ENCODE data around the gene PLCL1.

Gene PLCL1

DNA sequence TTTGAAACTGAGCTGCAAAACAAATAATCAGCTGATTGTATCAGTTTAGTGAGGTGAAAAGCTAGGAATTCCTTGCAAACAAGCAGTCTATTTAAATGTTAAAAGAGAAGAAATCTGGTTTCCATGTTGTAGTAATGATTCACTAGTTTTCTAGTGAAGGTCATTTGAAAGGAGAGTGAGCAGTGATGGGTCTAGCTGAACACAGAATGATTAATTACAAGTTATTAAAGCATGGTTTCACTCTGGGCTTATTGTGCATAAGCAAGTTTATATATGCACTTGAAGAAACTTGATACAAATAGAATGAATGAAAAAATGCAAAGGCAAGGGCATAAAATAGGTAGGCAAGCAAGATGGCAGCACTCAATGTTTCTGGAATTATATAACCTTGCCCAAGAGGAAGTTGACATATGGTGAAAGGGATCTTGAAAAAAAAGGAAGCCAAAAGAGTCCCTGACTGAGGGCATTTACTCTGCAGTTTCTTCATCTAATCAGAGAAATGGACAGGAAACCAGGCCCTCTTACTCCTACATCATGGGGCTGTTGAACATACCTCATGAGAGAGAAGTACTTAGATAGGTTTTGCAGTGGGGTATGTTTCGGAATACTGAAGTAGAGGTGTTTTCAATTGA is 53.2 kb downstream of the PLCL1 start:
- no peak for DNase-seq (ENCODE audit: low read depth)

DNA sequence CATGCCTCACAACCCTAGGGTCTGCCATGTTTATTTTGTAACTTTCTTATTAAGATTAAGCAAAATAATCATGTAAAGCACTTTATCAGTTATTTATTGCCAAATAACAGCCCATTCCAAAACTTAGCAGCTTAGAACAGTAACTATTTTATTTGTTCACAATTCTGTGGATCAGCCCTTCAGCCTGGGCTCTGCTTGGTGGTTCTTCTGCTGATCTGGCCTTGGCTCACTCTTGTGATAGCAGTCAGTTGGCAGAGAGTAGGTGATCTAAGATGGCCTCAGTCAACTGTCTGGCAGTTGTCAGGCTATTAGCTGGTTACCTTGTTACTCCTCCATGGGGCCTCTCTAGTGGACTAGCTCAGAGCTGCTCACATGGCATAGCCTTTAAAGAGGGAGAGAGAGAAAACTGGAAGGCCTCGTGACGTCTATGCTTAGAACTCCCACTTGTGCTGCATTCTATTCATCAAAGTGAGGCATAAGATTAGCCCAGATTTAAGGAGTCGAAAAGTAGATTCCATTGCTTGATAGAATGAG is 54.3 kb downstream of the PLCL1 start:
- DNase-seq (ENCODE audit: low read depth) = no peak

DNA sequence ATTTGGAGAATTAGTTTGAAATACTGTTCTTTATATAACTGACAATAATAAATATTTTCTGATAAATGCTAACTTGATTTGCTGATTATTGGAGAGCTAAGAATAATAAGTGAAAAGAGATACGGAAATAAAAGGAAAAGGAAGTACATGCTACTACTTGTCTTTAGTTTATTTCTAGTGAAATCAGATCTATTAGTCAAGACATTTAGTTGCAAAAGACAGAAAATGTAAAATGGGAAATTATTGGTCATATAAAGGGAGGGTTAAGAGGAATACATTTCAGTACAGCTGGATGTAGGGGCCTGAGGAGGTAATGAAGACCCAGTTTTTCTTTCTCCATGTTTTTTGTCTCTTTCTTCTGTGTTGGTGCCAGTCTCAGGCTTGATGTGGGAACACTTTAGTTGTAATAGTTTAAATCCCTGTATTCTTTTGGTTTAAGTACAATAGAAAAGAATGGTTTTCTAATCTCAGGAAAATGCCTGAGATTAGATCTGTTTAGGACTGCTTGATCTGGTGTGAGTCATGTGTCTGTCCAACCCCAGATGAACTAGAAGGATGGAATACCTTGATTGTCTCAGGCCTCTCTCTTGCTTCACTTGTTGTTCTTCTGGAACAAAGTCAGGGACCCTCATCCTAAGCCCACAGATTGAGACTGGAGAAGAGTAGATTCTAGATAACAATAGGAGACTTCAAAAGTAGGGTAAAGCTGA is 58.0 kb downstream of the PLCL1 start:
- no peak for DNase-seq (ENCODE audit: low read depth)

DNA sequence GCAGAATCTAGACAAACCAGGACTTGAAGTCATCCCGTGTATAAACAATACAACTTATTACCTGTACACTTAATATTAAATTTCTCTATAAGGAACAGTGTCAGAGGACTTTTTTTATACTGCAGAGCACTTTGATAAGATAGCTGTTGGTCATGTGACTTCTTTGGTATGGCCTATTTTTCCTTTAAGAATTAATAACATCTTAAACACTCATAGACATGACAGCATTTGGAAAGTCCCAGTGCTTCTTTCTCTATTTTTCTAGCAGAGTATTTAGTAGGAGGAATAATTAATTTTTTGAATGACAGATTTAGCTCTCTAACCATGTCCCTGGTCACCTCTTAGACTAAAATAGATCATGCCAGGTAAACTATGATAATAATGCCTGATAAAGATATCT is 59.4 kb downstream of the PLCL1 start:
- DNase-seq (ENCODE audit: low read depth) = no peak

DNA sequence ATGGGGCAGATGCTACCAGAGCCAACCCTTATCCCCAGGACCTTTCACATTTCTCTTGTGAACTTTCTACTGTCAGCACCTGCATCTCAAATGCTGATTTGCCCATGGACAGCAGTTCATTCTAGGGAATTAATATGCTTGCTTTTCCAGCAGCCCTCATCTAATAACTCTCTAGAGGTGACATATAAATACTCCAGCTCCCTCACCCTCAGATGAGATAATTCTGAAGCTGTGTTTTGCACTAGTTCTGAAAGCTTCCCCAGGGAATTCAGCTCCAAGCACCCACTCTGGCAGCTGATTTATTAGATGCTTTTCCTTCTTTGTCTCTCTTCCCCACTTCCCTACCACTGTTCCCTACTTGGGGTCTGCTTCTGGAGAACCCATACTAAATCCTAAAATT is 62.1 kb downstream of the PLCL1 start:
- no peak for DNase-seq (ENCODE audit: low read depth)

DNA sequence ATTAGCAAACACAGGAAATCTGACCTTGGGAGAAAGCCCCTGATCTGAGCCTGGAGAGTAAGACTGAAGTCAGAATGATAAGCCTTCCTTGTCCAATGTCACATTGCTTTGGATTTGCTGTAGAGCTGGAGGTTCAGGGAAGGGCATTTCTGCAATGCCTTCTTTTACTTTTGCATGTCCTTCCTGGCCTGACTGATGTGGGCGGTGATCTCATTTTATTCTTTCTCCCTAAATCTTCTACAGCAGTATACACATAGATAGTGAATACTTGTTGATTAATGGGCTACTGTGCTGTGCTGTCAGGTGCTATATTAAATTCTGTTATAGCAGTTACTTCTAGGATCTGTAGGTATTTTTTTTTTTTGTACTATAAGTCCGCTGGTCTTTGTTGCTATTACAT is 62.6 kb downstream of the PLCL1 start:
- DNase-seq (ENCODE audit: low read depth) = no peak

DNA sequence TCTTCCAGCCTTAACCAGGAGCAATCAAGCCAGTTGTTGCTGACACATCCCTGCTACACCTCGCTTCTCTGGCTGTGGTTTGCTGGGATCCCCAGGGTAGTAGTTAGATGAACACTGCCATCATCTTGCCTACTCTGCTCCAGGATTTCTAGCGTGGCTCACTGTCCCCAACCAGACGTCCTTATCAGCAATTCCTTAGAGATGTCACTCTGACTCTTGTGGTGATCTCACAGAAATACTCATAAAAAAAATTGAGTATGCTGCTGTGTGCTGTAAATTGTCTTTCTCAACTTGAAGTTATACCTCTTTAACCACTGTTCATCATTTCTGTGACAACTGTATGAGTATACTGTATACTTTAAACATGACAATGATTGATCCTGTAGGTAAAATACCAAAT is 63.2 kb downstream of the PLCL1 start:
- no peak for DNase-seq (ENCODE audit: low read depth)

DNA sequence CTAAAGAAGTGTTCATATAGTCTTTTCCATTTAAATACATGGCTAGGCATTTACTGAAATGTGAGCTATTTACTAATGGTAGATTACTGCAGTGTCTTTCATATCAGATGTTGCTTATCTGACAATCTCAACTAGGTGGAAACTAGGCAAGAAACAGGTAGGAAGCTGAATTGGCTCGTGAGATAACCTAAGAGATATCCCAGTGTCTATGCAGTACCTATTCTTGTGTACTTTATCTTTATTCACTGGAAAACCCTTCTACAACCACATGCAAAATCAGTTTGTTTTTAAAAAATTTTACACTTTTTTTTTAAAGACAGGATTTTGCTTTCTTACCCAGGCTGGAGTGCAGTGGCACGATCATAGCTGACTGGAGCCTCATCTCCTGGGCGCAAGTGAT is 63.8 kb downstream of the PLCL1 start:
- DNase-seq (ENCODE audit: low read depth) = no peak

DNA sequence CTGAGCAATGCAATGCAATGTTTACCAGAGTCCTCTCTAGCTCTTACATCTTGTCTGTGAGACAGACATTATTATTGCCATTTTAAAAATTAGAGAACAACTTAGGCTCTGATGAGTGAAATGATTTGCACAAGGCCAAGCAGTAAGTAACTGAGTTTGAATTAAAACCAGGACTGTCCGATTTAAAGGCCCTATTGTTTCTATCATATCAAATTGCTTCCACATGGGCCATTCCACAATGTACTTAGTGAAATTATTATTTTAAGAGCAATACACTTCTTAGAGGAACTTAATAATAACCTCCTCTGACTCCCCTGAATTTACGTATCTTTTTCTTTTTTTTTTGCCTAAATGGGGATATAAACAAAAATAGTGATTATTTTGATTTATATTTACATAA is 64.6 kb downstream of the PLCL1 start:
- DNase-seq (ENCODE audit: low read depth) = no peak

DNA sequence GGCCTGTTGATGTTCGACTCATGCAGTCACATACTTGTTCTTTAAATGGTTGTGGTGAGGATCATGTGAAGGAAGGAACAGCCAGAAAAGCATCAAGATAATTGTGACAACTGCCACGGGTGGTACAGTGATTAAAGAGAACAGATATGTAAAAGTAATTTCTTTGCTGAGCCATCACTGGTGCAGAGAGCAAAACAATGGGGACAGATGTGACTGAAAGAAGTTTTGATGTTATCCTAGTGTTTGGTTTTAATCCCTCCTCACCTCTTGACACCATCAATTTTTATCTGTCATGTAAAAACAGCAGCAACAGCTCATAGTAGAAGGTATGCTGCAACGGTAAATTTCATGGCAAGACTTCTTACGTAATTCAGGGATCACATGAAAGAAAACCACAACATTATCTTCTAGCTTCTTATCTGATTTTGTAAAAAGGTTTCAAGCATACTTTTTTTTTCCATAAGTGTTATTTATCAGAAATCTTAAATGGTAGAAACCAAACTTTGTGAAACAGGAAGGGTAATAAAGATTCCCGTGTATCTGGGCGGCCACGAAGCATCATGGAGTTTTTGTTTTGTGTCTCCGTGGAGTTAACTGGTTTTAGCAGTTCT is 65.2 kb downstream of the PLCL1 start:
- DNase-seq (ENCODE audit: low read depth) = no peak

DNA sequence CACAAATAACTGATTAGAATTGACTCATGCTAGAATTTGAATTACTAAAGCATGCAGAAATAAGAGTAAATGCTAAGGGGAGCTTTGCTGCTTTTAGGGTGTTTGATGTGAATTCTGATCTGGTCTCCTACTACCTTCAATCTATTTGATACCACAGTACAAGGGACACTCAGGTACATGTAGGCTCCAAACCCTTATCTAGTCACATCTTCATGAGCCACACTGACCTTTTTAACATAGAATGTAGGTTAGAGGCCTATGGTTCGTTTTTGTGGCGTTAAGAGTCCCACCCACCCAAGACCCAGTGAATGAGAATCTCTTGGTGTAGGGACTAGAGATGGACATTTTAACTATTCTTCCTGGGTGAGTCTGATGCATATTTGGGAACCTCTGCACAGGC is 65.7 kb downstream of the PLCL1 start:
- no peak for DNase-seq (ENCODE audit: low read depth)

DNA sequence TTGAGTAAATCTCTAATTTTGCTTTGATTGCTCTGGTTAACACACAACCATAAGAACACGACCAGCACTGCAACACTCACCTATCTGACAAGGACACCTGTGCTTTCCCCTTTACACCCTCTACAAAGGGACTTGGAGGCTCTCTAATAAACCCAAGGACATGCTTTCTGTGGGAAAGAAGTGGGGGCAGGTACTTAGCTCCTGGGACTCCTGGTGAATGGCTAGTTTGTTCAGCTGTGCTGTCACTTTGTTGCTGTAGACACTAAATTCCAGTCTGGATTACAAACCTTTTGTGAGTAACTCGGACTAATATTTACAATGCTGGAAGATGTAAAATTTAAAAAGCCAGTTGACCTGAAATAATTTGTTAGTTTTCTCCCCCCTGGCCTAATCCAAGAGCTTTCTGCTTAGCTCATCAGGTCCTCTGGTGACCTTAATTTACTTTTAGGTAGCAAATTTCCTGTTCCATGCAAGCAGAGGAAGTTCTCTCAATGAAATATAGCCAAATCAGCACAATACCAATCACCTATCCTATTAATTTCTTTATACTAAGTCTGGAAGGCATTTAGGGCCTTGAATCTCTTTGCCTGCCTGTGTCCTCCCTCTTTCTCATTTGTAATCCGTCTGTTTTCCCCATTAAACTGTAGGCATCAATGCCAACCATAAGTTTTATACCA is 67.5 kb downstream of the PLCL1 start:
- DNase-seq (ENCODE audit: low read depth) = no peak

DNA sequence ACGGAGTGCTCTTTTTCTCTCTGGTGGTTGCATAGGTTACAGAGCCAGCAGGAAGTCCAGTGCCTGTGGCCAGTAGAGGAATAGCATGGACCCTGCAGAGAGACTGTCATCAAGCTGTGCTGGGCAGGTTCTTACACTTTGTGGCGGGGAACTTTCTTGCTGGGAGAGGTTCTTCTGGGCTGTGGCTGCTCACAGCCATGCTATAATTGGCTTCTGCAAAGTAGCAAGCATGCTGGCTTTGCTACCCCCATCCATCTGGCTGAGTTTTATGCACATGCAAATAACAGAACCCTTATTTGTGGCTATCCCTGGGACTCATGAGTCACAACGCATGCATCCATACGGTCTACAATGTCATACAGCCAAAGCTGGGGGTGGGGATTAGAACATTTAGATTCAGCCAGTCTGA is 68.9 kb downstream of the PLCL1 start:
- no peak for DNase-seq (ENCODE audit: low read depth)

DNA sequence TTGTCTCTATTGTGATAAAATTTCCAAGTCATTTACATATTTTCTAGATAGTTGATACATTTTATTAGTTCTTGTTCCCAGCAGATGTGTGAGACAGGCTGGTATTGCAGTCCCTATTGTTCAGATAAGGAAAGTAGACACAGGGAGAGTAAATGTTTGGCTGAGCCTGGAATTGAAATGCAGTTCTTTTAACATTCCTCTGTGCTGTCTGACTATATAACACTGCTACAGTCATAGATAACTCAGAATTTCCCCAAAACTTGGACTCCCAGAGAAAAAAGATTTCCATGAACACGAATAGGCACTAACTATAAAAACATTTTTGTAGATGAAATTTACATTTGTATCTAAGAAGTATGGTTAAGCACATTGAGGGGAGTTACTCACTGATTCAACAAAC is 71.4 kb downstream of the PLCL1 start:
- no peak for DNase-seq (ENCODE audit: low read depth)

DNA sequence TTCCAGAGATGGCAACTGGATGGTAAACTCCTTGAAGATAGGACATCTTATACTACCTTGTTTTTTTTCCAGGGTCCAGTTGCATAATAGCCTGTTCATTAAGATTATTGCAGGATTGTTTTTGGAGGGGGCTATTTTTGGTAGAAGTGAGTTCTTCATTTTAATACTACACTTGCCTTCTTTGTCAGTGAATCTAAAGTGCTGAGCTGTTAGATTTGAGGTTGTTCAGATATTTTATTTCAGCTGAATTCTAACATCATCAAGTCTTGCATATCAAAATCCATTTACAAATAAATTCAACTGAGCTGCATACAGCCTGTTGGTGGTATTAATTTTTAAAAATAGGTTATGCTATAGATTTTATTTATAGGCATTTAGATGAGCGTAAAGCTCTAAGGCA is 72.1 kb downstream of the PLCL1 start:
- no peak for DNase-seq (ENCODE audit: low read depth)

DNA sequence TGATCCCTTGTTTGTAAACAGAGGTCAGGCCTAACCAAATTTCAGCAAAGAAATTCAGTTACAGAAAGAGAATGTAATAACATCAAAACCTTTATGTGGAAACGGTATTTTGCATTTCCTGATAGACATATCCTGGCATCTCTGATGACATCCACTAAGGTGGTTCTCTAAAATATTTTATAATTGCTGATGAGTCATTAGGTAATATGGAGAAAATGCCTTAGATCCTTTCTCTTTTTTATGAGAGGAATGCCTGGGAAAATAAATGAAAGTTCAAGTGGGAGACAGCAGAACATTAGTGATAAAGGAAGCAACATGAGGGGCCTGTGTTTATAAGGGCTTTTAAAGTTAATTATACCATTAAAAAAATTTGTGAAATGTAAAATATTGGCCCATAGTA is 72.6 kb downstream of the PLCL1 start:
- DNase-seq (ENCODE audit: low read depth) = no peak

DNA sequence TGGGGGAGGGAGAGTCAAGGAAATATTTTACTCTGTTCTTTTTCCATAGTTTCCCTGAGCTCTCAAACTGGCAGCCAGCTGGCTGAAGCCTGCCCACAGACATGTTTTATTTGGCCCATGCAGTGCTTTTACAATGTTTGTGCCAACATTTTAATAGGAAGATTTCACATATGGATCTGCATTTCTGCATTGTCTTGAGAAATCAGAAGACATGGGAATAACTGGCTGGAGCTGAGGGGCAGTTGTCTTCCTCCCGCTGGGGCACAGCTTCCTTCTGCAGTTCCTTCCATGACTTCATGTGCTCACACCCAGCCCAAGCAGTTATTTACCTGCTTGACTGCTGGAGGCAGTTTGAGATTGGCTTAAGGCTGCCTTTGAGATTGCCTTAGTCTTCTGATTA is 74.4 kb downstream of the PLCL1 start:
- DNase-seq (ENCODE audit: low read depth) = no peak

DNA sequence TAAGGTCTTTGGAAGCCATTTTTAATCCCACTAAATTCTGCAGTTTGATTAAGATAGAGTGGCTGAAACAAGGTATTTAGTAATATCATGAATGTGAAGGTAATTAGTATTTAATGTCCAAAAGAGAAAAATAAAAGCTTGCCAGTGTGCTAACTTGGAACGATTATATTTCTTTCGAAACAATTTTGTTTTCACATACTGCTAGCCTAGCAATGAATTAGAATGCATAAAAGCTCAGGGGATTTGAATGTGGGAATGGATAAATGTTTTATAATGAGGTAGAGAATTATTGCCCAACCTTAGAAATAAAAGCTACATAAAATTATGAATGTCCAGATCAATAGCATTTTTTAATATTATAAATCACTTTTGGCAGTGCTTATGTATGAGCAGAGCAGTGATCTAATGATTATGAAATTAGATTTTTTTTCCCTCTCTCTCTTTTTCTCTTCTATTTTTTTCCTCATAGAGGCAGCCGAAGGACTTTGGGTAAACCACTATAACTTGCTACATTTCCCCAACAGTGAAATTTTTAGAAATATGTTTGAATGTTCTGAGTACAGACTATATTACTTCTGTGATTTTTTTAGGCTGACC is 75.5 kb downstream of the PLCL1 start:
- no peak for DNase-seq (ENCODE audit: low read depth)

DNA sequence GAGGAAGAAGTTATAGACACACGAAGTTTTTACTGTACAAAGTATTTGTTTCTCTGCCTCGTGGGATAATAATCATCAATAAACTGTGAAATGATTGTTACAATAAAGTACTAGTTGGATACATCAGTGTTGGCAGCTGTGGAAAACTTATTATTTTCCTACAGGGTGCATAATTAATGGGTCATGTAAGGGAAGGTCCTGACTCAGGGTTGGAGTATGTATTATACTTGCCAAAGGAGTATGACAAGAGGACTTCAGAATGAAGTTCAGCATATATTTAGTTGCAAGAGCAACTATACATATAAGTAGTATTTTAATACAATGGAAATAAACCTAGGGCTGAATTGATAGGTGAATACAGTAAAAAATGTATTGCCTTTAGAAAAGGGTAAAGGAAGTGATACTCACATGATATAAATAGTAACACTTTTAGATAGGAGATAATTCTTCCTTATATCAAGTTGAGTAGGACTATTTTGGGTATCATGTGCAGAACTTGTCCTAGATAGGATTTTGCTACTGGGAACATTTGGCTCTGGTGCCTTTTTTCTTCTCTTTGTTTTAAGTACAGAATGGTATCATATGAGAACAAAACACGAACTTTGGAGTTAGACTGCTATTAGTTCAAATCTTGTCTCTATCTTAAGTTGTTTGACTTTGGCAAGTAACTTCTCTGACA is 79.1 kb downstream of the PLCL1 start:
- DNase-seq (ENCODE audit: low read depth) = no peak

DNA sequence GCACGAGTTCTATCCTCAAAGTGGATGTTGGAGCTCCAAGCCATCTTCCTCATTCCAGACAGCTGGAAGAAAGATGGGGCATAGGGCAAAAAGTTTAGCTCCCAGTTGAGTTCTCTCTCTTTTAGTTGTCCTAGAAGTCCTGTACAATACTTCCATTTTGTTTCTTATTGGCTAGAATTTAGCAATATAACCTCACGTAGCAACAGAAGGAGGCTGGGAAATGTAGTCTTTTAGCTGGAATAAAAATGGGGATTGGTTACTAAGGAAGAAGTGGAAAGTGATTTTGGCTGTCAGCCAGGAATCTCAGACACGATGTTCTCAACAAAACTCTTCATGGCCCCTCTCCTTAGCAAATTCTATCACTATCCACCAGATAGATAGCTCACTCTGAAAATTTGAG is 79.9 kb downstream of the PLCL1 start:
- DNase-seq (ENCODE audit: low read depth) = no peak

DNA sequence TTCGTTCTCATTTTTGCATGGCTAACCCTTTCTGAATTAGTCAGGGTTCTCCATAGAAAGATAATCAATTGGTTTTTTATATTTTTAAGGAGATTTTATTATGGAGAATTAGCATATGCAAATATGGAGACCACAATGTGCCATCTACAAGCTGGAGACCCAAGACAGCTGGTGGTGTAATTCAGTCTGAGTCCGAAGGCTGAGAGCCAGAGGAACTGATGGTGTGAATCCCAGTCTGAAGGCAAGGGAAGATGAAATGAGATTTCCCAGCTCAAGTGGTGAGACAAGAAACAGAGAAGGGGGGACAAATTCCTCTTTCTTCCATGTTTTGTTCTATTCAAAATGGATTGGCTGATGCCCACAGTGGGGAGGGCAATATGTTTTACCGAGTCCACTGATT is 80.7 kb downstream of the PLCL1 start:
- no peak for DNase-seq (ENCODE audit: low read depth)

DNA sequence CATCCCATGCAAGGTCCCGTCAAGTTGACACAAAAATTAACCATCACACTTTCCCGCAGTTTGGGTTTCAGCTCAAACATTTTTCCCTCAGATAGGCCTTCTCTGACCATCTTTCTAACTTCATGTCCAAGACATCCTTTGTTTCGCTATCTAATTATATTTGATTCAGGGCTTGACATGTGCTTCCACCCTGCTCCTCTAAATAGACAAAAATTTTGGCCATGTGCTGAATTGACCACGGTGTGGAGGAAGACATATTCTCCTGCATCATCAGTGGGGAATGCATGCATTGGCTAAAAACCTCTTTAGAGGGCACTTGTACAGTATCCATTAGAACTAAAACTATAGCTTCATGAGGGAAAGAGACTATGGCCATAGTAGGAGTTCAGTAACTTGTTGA is 81.2 kb downstream of the PLCL1 start:
- no peak for DNase-seq (ENCODE audit: low read depth)

All from activated T-helper 1 cell treated with Interleukin-2 at 50 U/mL for 16 hours (primary cell).